Measurements from ENCODE around the gene EPHA4. TPM values are rescaled to one million over a fixed set of nuclear protein-coding genes. Genes with fewer than 3 reads are reported as not detected.

The EPHA4 gene
- total and polyA plus RNA-seq, 4 donors: 0.43 to 2.3 (median 1.1) TPM

DNA sequence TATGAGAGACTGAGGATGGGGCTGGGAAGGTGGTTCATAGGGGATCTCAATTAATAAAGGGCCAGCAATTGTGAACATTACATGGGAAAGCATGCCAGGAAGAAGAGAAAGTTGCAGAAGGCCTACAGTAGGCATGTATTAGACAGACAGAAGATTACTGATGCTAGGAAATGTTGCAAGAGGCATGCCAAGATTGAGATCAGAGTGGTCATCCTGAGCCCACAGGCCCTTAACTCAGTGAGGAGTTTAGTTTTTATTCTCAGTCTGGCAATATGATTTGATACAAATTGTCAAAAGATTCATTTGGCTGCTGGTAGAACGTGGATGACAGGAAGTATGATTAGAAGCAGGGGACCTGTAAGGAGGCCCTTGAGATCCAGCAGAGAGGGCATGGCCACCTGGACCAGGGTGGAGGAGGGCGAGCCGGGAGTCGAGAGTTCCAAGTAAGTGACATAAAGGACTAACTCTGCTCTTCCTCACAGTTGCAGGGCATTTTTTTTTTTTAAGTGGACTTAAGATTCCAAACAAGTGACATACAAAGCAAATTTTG is 54.9 kb downstream of the EPHA4 start:
- Histone ChIP-seq H3K9me3 (ENCODE audit: control insufficient read depth in 4 of 4, low read length in 3 of 4) (no peaks in the 10 kb centered on the region), H3K27me3 (ENCODE audit: control insufficient read depth in 4 of 4, insufficient read depth in 4 of 4, low read length in 3 of 4) (peaks cover 0 to 4% (median 0%) of the 10 kb centered on the region in 4 donors), H3K4me3 (ENCODE audit: low read depth in 1 of 3, low read length in 3 of 3) (no peak overlapping the region), H3K36me3 (ENCODE audit: control insufficient read depth in 4 of 4, insufficient read depth in 3 of 4, low read depth in 1 of 4, low read length in 3 of 4) (no peaks in the 10 kb centered on the region), H3K9ac (ENCODE audit: low read depth in 1 of 2, low read length in 2 of 2) (no peak overlapping the region), H3K4me1 (ENCODE audit: control insufficient read depth in 4 of 4, insufficient read depth in 4 of 4, low read length in 3 of 4) (no peaks in the 10 kb centered on the region), H3K27ac (ENCODE audit: low read depth in 1 of 2, low read length in 2 of 2) (no peak overlapping the region)
- 79% methylated on average over 4 of the region's 4 CpGs for WGBS
- no peak for DNase-seq (ENCODE audit: low spot score)
- TF ChIP-seq SP1 (IDR thresholded peaks at IDR 0.05): no peak
- TF ChIP-seq JUND (IDR thresholded peaks at IDR 0.05): no peak
- TF ChIP-seq HNF4G (IDR thresholded peaks at IDR 0.05): no peak
- TF ChIP-seq, protein P1, sequence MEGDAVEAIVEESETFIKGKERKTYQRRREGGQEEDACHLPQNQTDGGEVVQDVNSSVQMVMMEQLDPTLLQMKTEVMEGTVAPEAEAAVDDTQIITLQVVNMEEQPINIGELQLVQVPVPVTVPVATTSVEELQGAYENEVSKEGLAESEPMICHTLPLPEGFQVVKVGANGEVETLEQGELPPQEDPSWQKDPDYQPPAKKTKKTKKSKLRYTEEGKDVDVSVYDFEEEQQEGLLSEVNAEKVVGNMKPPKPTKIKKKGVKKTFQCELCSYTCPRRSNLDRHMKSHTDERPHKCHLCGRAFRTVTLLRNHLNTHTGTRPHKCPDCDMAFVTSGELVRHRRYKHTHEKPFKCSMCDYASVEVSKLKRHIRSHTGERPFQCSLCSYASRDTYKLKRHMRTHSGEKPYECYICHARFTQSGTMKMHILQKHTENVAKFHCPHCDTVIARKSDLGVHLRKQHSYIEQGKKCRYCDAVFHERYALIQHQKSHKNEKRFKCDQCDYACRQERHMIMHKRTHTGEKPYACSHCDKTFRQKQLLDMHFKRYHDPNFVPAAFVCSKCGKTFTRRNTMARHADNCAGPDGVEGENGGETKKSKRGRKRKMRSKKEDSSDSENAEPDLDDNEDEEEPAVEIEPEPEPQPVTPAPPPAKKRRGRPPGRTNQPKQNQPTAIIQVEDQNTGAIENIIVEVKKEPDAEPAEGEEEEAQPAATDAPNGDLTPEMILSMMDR (IDR thresholded peaks at IDR 0.05; ENCODE audit: low read depth, low read length, missing input control): no peak

DNA sequence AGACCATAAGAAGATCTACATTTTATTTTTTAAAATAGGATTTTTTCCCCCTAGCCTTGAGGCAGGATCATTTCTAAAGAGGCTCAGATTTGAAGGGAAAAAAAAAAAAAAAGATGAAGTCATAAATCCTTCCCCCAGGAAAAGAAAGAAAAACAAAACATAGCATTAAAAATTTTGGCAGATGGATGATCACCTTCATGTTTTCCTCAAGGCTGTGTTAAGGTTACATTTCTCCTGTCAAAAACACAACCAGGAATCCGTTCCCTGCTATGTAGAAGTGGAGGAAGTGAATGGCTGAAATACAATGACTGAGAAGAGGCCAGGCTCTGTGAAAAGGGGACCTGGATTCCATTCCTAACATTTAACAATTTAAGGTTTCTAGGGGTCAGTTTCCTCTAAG is 56.2 kb downstream of the EPHA4 start:
- no peak for DNase-seq (ENCODE audit: low spot score)
- TF ChIP-seq HNF4G (IDR thresholded peaks at IDR 0.05): no peak
- TF ChIP-seq, protein P1 (IDR thresholded peaks at IDR 0.05; ENCODE audit: low read depth, low read length, missing input control): no peak
- Histone ChIP-seq H3K4me1 (ENCODE audit: control insufficient read depth in 4 of 4, insufficient read depth in 4 of 4, low read length in 3 of 4) (no peaks in the 10 kb centered on the region), H3K4me3 (ENCODE audit: low read depth in 1 of 3, low read length in 3 of 3) (no peak overlapping the region), H3K9ac (ENCODE audit: low read depth in 1 of 2, low read length in 2 of 2) (no peak overlapping the region), H3K27ac (ENCODE audit: low read depth in 1 of 2, low read length in 2 of 2) (no peak overlapping the region), H3K9me3 (ENCODE audit: control insufficient read depth in 4 of 4, low read length in 3 of 4) (no peaks in the 10 kb centered on the region), H3K27me3 (ENCODE audit: control insufficient read depth in 4 of 4, insufficient read depth in 4 of 4, low read length in 3 of 4) (peaks cover 0 to 6% (median 0%) of the 10 kb centered on the region in 4 donors), H3K36me3 (ENCODE audit: control insufficient read depth in 4 of 4, insufficient read depth in 3 of 4, low read depth in 1 of 4, low read length in 3 of 4) (no peaks in the 10 kb centered on the region)
- WGBS: 81% methylated on average over 1 of the region's 1 CpG

GRCh38 chr2:221514305-221515040 is 57.6 kb downstream of the EPHA4 start:
- 75% methylated on average over 5 of the region's 5 CpGs for WGBS
- H3K36me3 ChIP-seq (ENCODE audit: control insufficient read depth in 4 of 4, insufficient read depth in 3 of 4, low read depth in 1 of 4, low read length in 3 of 4): no peaks in the 10 kb centered on the region
- no peaks in the 10 kb centered on the region for H3K9me3 ChIP-seq (ENCODE audit: control insufficient read depth in 4 of 4, low read length in 3 of 4)
- H3K27me3 ChIP-seq (ENCODE audit: control insufficient read depth in 4 of 4, insufficient read depth in 4 of 4, low read length in 3 of 4): peaks cover 0 to 6% (median 0%) of the 10 kb centered on the region in 4 donors
- no peak for DNase-seq (ENCODE audit: low spot score)
- no peak overlapping the region for H3K9ac ChIP-seq (ENCODE audit: low read depth in 1 of 2, low read length in 2 of 2)
- H3K27ac ChIP-seq (ENCODE audit: low read depth in 1 of 2, low read length in 2 of 2): no peak overlapping the region
- no peak overlapping the region for H3K4me3 ChIP-seq (ENCODE audit: low read depth in 1 of 3, low read length in 3 of 3)
- H3K4me1 ChIP-seq (ENCODE audit: control insufficient read depth in 4 of 4, insufficient read depth in 4 of 4, low read length in 3 of 4): no peaks in the 10 kb centered on the region
- TF ChIP-seq ATF3 (IDR thresholded peaks at IDR 0.05) (no peak), HNF4G (IDR thresholded peaks at IDR 0.05) (no peak), HNF4A (conservative IDR thresholded peaks at IDR 0.05) (no peak), FOXA1 (IDR thresholded peaks at IDR 0.05) (no peak), RAD21 (IDR thresholded peaks at IDR 0.05) (no peak), GABPA (IDR thresholded peaks at IDR 0.05 in 1 of 2, conservative IDR thresholded peaks at IDR 0.05 in 1 of 2) (no peak), EGR1 (IDR thresholded peaks at IDR 0.05; ENCODE audit: low read depth in 2 of 2) (no peak), NR2F2 (IDR thresholded peaks at IDR 0.05) (no peak), TAF1 (conservative IDR thresholded peaks at IDR 0.05) (no peak), RXRA (IDR thresholded peaks at IDR 0.05) (no peak), SP1 (IDR thresholded peaks at IDR 0.05) (no peak), YY1 (IDR thresholded peaks at IDR 0.05) (no peak), FOXA2 (IDR thresholded peaks at IDR 0.05) (no peak)
- TF ChIP-seq, protein P2, sequence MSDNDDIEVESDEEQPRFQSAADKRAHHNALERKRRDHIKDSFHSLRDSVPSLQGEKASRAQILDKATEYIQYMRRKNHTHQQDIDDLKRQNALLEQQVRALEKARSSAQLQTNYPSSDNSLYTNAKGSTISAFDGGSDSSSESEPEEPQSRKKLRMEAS (IDR thresholded peaks at IDR 0.05): no peak
- TF ChIP-seq, protein P1 (IDR thresholded peaks at IDR 0.05; ENCODE audit: low read depth, low read length, missing input control): no peak
- TF ChIP-seq, protein P3, sequence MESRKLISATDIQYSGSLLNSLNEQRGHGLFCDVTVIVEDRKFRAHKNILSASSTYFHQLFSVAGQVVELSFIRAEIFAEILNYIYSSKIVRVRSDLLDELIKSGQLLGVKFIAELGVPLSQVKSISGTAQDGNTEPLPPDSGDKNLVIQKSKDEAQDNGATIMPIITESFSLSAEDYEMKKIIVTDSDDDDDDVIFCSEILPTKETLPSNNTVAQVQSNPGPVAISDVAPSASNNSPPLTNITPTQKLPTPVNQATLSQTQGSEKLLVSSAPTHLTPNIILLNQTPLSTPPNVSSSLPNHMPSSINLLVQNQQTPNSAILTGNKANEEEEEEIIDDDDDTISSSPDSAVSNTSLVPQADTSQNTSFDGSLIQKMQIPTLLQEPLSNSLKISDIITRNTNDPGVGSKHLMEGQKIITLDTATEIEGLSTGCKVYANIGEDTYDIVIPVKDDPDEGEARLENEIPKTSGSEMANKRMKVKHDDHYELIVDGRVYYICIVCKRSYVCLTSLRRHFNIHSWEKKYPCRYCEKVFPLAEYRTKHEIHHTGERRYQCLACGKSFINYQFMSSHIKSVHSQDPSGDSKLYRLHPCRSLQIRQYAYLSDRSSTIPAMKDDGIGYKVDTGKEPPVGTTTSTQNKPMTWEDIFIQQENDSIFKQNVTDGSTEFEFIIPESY (IDR thresholded peaks at IDR 0.05): no peak

All from liver (tissue), 9 donors.